ENCODE results near the gene MYH7B. TPM values are rescaled to one million over a fixed set of nuclear protein-coding genes. Genes with fewer than 3 reads are reported as not detected.

Gene MYH7B
- total and polyA plus RNA-seq, 3 experiments from 2014 or later = 0.16 to 0.48 (median 0.26) TPM

DNA sequence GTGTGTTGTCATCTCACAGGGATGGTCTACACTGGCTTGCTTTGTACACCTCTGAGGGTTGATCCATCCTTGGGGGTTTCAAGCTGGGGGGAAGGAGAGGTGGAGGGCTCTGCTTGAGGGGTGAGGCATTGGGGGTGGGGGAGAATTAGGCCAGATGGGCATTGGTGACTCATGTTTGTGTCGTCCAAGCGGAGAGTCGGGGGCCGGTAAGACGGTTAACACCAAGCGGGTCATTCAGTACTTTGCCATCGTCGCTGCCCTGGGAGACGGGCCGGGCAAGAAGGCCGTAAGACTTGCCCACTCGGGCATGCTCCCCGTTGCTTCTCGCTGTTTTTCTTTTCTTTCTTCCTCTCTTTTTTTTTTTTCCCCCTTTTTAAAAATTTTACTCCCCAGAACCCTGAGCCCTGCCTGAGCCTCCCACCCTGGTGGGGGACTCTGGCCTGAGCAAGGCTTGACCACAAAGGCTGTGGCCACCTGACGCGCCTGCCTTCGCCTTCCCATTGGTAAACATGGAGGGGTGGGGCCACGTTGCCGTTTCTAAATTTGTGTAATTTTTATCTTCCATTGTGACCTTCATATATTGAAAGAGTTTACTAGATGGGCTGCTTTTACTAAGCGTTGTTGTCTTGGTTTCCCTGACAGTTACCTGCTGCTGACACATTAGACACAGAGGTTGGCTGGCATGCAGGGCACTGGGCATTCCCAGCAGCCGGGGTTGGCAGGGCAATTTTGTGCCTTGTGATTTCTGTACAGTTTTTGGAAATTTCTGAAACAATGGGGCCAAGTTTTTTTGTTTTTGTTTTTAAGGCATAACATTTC is 26.8 kb downstream of the MYH7B start:
- no peaks in the 10 kb centered on the region for H3K36me3 ChIP-seq (ENCODE audit: insufficient read depth, low read length)
- H3K4me1 ChIP-seq (ENCODE audit: insufficient read depth, low read length) = no peaks in the 10 kb centered on the region
- H3K9me3 ChIP-seq (ENCODE audit: low read length) = no peaks in the 10 kb centered on the region
- H3K27ac ChIP-seq (ENCODE audit: low read depth, low read length) = no peak overlapping the region
- Mint-ChIP-seq H3K36me3 (peaks cover 0 to 4% (median 0%) of the 10 kb centered on the region in 3 donors), H3K4me3 (no peak overlapping the region), H3K9me3 (no peaks in the 10 kb centered on the region), H3K27me3 (peaks cover 25 to 34% of the 10 kb centered on the region in 2 donors), H3K27ac (peak overlapping the region in 1 of 8 donors; percentile 29), H3K4me1 (no peaks in the 10 kb centered on the region)
- no peak for DNase-seq
- peaks cover 10% of the 10 kb centered on the region for H3K27me3 ChIP-seq (ENCODE audit: insufficient read depth, low read length, poor library complexity, severe bottlenecking)
- POLR2A ChIA-PET = no interaction called here
- CTCF ChIA-PET = no interaction called here
- H3K4me3 ChIP-seq (ENCODE audit: low read length) = no peak overlapping the region

DNA sequence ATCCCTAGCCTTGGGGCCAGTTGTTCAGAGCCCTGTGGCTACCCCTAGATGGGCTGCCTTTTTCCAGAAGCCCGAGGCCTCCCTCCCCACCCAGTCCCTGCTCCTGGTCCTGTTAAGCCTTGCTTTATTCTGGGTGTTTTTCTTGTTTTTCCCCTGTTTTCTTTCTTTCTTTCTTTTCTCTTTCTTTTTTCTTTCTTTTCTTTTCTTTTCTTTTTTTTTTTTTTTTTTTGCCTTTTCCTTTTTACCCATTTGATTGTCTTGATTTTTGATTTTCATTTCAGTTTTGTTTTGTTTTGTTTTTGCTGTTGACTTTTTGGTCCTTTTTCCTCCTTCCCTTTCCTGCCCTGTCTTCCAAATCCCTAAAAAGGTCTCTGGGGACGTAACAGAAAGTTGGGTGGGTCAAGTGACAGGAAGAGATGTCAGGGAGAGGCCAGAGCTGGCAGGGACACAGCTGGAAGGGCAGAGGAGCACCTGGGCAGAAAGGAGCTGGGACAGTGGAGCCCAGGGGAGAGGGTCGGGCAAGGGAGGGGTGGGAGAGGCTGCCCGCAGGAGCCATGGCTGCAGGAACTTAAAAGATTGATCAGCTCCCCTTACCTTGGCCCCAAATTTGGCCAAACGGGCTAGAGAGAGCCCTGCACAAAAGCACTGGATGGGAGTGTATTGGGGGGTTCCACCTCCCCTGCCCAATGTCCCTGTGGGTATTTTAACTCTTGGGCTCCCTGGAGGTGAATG is 27.6 kb downstream of the MYH7B start:
- ChIA-PET POLR2A (no interaction called here), CTCF (no interaction called here)
- Histone ChIP-seq H3K4me3 (ENCODE audit: low read length) (no peak overlapping the region), H3K4me1 (ENCODE audit: insufficient read depth, low read length) (no peaks in the 10 kb centered on the region), H3K36me3 (ENCODE audit: insufficient read depth, low read length) (no peaks in the 10 kb centered on the region), H3K27me3 (ENCODE audit: insufficient read depth, low read length, poor library complexity, severe bottlenecking) (peaks cover 10% of the 10 kb centered on the region), H3K9me3 (ENCODE audit: low read length) (no peaks in the 10 kb centered on the region), H3K27ac (ENCODE audit: low read depth, low read length) (no peak overlapping the region)
- peaks cover 25 to 32% of the 10 kb centered on the region in 2 donors for H3K27me3 Mint-ChIP-seq
- peaks cover 0 to 4% (median 0%) of the 10 kb centered on the region in 3 donors for H3K36me3 Mint-ChIP-seq
- no peak overlapping the region for H3K4me3 Mint-ChIP-seq
- H3K4me1 Mint-ChIP-seq = no peaks in the 10 kb centered on the region
- no peaks in the 10 kb centered on the region for H3K9me3 Mint-ChIP-seq
- DNase-seq = no peak
- H3K27ac Mint-ChIP-seq = peak overlapping the region in 1 of 8 donors; percentile 66

DNA sequence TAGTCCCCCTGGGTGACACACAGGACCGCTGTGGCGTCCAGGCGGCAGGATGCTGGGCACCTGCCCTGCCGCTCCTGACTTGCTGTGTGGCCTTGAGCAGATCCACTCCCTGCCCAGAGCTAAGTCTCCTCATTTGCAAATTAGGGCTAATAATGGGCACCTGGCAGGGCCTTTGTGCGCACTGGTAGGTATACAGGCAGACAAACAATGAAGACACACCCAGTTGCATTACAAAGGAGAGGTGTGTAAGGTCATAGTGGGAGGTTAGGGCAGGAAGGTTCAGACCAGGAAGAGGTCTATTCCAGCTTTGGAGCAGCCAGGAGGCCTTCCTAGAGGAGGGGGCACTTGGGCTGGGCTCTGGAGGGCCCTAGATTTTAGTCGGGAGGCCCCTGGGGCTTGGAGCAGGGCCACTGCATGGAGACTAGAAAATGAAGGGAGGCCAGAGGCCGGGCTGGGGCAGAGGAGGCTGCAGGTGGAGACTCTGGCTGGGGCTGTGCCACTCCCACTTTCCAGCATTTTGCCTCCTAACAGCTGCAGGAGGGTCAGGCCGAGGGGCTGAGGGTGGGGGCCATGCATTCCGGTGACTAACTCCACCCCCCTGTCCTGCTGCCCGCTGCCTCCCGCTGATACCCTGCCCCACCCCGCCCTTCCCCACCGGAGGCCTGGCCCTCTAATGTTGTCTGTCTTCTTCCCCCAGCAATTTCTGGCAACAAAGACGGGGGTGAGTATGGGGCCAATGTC is 28.5 kb downstream of the MYH7B start:
- DNase-seq = no peak
- no peaks in the 10 kb centered on the region for H3K4me1 Mint-ChIP-seq
- no peak overlapping the region for H3K27ac Mint-ChIP-seq
- H3K27me3 ChIP-seq (ENCODE audit: insufficient read depth, low read length, poor library complexity, severe bottlenecking) = peaks cover 10% of the 10 kb centered on the region
- ChIA-PET POLR2A (no interaction called here), CTCF (no interaction called here)
- H3K36me3 ChIP-seq (ENCODE audit: insufficient read depth, low read length) = no peaks in the 10 kb centered on the region
- H3K9me3 ChIP-seq (ENCODE audit: low read length) = no peaks in the 10 kb centered on the region
- H3K4me3 ChIP-seq (ENCODE audit: low read length) = no peak overlapping the region
- H3K27ac ChIP-seq (ENCODE audit: low read depth, low read length) = no peak overlapping the region
- H3K27me3 Mint-ChIP-seq = peaks cover 25% of the 10 kb centered on the region in 2 donors
- no peak overlapping the region for H3K4me3 Mint-ChIP-seq
- peaks cover 0 to 4% (median 0%) of the 10 kb centered on the region in 3 donors for H3K36me3 Mint-ChIP-seq
- H3K4me1 ChIP-seq (ENCODE audit: insufficient read depth, low read length) = no peaks in the 10 kb centered on the region
- H3K9me3 Mint-ChIP-seq = no peaks in the 10 kb centered on the region

DNA sequence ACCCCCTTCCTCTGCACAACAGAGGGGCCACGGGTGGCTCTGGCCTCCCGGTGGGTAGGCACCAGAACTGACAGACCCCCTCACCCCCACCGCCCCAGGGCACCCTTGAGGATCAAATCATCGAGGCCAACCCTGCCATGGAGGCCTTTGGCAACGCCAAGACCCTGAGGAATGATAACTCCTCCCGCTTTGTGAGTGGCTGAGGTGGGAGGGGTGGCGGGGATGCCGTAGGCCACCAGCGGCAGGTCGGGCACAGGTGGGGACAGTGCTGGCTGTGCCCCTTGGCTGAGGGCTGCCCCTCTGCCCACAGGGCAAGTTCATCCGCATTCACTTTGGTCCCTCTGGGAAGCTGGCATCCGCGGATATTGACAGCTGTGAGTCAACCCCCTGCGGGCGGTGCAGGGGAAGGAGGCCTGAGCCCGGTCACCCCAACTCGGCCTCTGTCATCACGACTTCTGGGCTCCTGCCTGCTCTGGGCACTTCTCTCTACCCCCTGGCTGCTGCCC is 29.1 kb downstream of the MYH7B start:
- Histone ChIP-seq H3K4me1 (ENCODE audit: insufficient read depth, low read length) (no peaks in the 10 kb centered on the region), H3K27ac (ENCODE audit: low read depth, low read length) (no peak overlapping the region), H3K36me3 (ENCODE audit: insufficient read depth, low read length) (no peaks in the 10 kb centered on the region), H3K27me3 (ENCODE audit: insufficient read depth, low read length, poor library complexity, severe bottlenecking) (peaks cover 10% of the 10 kb centered on the region), H3K4me3 (ENCODE audit: low read length) (no peak overlapping the region), H3K9me3 (ENCODE audit: low read length) (no peaks in the 10 kb centered on the region)
- Mint-ChIP-seq H3K27me3 (peaks cover 25% of the 10 kb centered on the region in 2 donors), H3K4me1 (no peaks in the 10 kb centered on the region), H3K27ac (peak overlapping the region in 1 of 8 donors; percentile 33), H3K9me3 (no peaks in the 10 kb centered on the region), H3K36me3 (peaks cover 0 to 4% (median 0%) of the 10 kb centered on the region in 3 donors), H3K4me3 (no peak overlapping the region)
- ChIA-PET POLR2A (no interaction called here), CTCF (no interaction called here)
- DNase-seq = no peak

DNA sequence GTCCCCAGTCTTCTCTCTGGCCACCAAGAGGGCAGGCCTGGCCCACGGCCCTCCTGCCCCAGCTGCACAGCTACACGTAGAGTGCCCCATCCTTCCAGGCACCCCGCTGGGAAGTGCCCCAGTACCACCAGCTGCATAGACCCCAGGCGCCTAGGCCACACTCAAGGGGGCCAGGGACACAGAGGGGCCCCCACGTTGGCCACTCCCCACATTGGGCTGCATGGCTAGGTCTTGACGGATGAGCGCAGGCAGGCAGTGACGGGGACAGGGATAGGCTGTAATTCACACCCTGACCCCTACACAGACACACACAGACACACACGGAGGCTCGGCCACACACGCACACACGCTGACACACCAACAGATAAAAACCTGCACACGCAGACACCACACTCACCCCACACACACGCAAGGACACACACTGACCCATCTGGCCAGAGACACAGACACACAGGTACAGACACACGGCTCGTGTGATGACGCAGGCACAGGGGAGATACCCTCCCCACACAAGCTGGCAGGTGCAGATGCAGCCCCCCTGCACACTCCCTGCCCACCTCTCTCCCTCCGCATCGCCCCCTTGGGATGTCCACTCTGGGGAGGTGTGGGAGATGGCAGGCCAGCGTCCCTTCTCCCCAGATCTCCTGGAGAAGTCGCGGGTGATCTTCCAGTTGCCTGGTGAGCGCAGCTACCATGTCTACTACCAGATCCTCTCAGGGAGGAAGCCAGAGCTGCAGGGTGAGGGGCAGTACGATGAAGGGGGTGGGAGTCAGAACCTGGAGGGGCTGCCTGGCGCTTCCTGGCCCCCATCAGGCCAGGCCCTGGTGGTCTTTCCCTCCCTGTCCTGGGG is 30.0 kb downstream of the MYH7B start:
- Mint-ChIP-seq H3K9me3 (no peaks in the 10 kb centered on the region), H3K27ac (no peak overlapping the region), H3K4me1 (no peaks in the 10 kb centered on the region), H3K36me3 (peaks cover 0 to 4% (median 0%) of the 10 kb centered on the region in 3 donors), H3K27me3 (peaks cover 19 to 25% of the 10 kb centered on the region in 2 donors), H3K4me3 (peak overlapping the region in 1 of 7 donors; percentile 36)
- no peak for DNase-seq
- Histone ChIP-seq H3K36me3 (ENCODE audit: insufficient read depth, low read length) (no peaks in the 10 kb centered on the region), H3K4me3 (ENCODE audit: low read length) (no peak overlapping the region), H3K4me1 (ENCODE audit: insufficient read depth, low read length) (no peaks in the 10 kb centered on the region), H3K27ac (ENCODE audit: low read depth, low read length) (no peak overlapping the region), H3K27me3 (ENCODE audit: insufficient read depth, low read length, poor library complexity, severe bottlenecking) (peaks cover 10% of the 10 kb centered on the region), H3K9me3 (ENCODE audit: low read length) (no peaks in the 10 kb centered on the region)
- POLR2A ChIA-PET = interaction anchor here (0.8 kb wide), 1 partner anchor 12 kb away, joined by 3 read pairs; no protein-coding TSS in a partner anchor
- CTCF ChIA-PET = no interaction called here

DNA sequence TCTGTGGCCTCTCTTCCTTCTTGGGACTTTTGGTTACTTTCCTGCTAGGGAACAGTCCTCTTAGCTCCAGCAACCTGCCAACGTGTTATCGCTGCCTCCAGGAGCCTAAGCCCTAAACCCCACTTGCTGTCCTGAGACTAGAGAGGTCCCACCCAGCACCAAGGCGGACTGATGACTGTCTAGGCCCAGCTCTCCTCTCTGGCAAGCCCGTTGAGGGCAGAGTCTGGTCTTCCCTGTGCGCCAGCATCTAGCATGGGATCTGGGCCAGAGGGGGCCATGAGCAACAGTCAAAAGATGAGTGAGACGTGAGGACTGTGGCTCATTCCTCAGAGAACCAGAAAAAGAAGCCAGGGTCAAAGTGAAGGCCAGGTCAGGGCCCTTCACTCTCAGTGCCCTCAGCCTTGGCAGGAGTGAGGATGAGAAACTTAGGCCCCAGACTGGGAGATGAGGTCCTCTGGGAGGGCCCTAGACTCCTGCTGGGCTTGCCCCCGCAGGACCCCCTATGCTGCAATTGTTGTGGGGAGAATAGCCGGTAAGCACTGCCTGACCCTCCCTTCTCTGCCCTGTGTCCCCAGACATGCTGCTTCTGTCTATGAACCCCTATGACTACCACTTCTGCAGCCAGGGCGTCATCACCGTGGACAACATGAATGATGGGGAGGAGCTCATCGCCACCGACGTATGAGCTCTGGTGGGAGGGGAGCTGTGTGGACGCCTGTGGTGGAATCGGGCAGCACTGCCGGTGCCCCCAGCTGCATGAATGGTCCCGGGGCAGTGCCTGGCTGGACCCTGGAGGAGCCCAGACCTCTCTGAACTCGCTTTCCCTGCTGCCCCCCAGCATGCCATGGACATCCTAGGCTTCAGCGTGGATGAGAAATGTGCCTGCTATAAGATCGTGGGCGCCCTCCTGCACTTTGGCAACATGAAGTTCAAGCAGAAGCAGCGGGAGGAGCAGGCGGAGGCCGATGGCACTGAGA is 30.9 kb downstream of the MYH7B start:
- no peak overlapping the region for H3K27ac ChIP-seq (ENCODE audit: low read depth, low read length)
- Mint-ChIP-seq H3K36me3 (peaks cover 0 to 4% (median 1%) of the 10 kb centered on the region in 3 donors), H3K27me3 (peaks cover 12 to 21% of the 10 kb centered on the region in 2 donors), H3K4me1 (no peaks in the 10 kb centered on the region), H3K9me3 (no peaks in the 10 kb centered on the region), H3K27ac (peak overlapping the region in 1 of 8 donors; percentile 17), H3K4me3 (no peak overlapping the region)
- H3K36me3 ChIP-seq (ENCODE audit: insufficient read depth, low read length) = no peaks in the 10 kb centered on the region
- H3K4me1 ChIP-seq (ENCODE audit: insufficient read depth, low read length) = no peaks in the 10 kb centered on the region
- H3K4me3 ChIP-seq (ENCODE audit: low read length) = no peak overlapping the region
- peaks cover 10% of the 10 kb centered on the region for H3K27me3 ChIP-seq (ENCODE audit: insufficient read depth, low read length, poor library complexity, severe bottlenecking)
- POLR2A ChIA-PET = no interaction called here
- H3K9me3 ChIP-seq (ENCODE audit: low read length) = no peaks in the 10 kb centered on the region
- no peak for DNase-seq
- CTCF ChIA-PET = no interaction called here
